MCF 10A (cell line): ENCODE measurements around the gene MERTK. TPM values are rescaled to one million over a fixed set of nuclear protein-coding genes. Genes with fewer than 3 reads are reported as not detected.

Experiments
- BruUV-seq: library from RNA; stranded (reverse); fragments of 400-500 nt; replicated peaks from 2 replicates; lab custom pipeline; 2021; lab: Mats Ljungman, UMichigan
- CTCF ChIA-PET: fragments of 300-600 bp; sonication (Branson Sonifier 250); formaldehyde crosslinking; extraction: SDS; loops from one replicate; lab custom pipeline; 2021; ENCODE audit warnings: antibody characterized with exemption, inconsistent platforms; lab: Yijun Ruan, JAX
- POLR2A ChIA-PET: fragments of 300-600, 350-650 bp; sonication (Branson Sonifier 250); formaldehyde crosslinking; extraction: SDS; loops from one replicate; lab custom pipeline; 2020; ENCODE audit warnings: antibody characterized with exemption, inconsistent platforms; lab: Yijun Ruan, JAX
- DNase-seq: peaks from one replicate; pipeline ENCODE4 v3.0.0-alpha.2; 2018; ENCODE audit not compliant: unreplicated experiment
- H3K27ac Mint-ChIP-seq: one replicate; pipeline ENCODE4 v1.8.0; 2022; ENCODE audit warnings: mild to moderate bottlenecking, low read depth, mixed read lengths; ENCODE audit not compliant: unreplicated experiment
- H3K27me3 Mint-ChIP-seq: one replicate; pipeline ENCODE4 v1.8.0; 2022; ENCODE audit warnings: mixed read lengths; ENCODE audit not compliant: insufficient read depth, unreplicated experiment
- H3K36me3 Mint-ChIP-seq: one replicate; pipeline ENCODE4 v1.8.0; 2022; ENCODE audit warnings: mild to moderate bottlenecking, moderate library complexity, mixed read lengths; ENCODE audit not compliant: insufficient read depth, unreplicated experiment
- H3K4me1 Mint-ChIP-seq: one replicate; pipeline ENCODE4 v1.8.0; 2022; ENCODE audit warnings: mixed read lengths; ENCODE audit not compliant: insufficient read depth, unreplicated experiment
- H3K4me3 Mint-ChIP-seq: one replicate; pipeline ENCODE4 v1.8.0; 2022; ENCODE audit warnings: mild to moderate bottlenecking, moderate library complexity, mixed read lengths; ENCODE audit not compliant: unreplicated experiment
- H3K9me3 Mint-ChIP-seq: one replicate; pipeline ENCODE4 v1.8.0; 2022; ENCODE audit warnings: mixed read lengths; ENCODE audit not compliant: unreplicated experiment
- intact Hi-C: fragments of 100-400 bp; cut with micrococcal nuclease; formaldehyde crosslinking; loops from 2 replicates; pipeline ENCODE4 v1.14.1; 2022
- total RNA-seq: library from RNA; stranded (reverse); gene quantifications from 2 replicates; pipeline ENCODE4 v1.2.3, GENCODE V29; 2022
- TF ChIP-seq, protein P1 (sequence below): fragments of 200-600 bp; IDR thresholded peaks from one replicate; pipeline ENCODE4 v1.8.0; 2022; ENCODE audit warnings: antibody characterized with exemption, mild to moderate bottlenecking; ENCODE audit not compliant: unreplicated experiment

The MERTK gene
- total RNA-seq, 1 experiment from 2014 or later, result 0.19 TPM

DNA sequence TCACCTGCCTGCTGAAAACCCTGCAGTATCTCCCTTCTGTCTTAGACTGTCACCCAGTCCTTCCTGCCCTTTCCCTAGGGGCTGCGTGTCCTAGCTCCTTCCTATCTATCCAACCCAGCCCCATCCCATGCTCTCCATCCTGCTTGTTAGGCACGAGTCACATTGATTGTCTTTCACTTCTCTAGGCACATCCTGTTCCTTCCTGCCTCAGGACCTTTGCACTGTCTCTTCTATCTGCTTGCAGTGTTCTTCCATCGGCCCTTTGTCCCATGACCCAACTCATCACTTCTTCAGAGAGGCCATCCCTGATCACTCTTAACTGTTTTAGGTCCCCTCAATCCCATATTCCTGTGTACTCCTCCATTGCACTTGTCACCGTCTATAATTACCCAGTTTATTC is 50.4 kb downstream of the MERTK start:
- no peak for DNase-seq
- no peak overlapping the region for H3K4me3 Mint-ChIP-seq
- intact Hi-C loops, result no loop called here
- no peaks in the 10 kb centered on the region for H3K36me3 Mint-ChIP-seq
- POLR2A ChIA-PET, result interaction anchor here (0.7 to 1.9 kb wide), 2 partner anchors 10 to 99 kb away, joined by 3 to 8 read pairs; no protein-coding TSS in a partner anchor
- H3K4me1 Mint-ChIP-seq, result peaks cover 6% of the 10 kb centered on the region
- no TSS peak for BruUV-seq
- TF ChIP-seq, protein P1, sequence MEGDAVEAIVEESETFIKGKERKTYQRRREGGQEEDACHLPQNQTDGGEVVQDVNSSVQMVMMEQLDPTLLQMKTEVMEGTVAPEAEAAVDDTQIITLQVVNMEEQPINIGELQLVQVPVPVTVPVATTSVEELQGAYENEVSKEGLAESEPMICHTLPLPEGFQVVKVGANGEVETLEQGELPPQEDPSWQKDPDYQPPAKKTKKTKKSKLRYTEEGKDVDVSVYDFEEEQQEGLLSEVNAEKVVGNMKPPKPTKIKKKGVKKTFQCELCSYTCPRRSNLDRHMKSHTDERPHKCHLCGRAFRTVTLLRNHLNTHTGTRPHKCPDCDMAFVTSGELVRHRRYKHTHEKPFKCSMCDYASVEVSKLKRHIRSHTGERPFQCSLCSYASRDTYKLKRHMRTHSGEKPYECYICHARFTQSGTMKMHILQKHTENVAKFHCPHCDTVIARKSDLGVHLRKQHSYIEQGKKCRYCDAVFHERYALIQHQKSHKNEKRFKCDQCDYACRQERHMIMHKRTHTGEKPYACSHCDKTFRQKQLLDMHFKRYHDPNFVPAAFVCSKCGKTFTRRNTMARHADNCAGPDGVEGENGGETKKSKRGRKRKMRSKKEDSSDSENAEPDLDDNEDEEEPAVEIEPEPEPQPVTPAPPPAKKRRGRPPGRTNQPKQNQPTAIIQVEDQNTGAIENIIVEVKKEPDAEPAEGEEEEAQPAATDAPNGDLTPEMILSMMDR, result no peak
- peaks cover 56% of the 10 kb centered on the region for H3K27me3 Mint-ChIP-seq
- H3K9me3 Mint-ChIP-seq, result no peaks in the 10 kb centered on the region
- CTCF ChIA-PET, result no interaction called here
- H3K27ac Mint-ChIP-seq, result no peak overlapping the region

DNA sequence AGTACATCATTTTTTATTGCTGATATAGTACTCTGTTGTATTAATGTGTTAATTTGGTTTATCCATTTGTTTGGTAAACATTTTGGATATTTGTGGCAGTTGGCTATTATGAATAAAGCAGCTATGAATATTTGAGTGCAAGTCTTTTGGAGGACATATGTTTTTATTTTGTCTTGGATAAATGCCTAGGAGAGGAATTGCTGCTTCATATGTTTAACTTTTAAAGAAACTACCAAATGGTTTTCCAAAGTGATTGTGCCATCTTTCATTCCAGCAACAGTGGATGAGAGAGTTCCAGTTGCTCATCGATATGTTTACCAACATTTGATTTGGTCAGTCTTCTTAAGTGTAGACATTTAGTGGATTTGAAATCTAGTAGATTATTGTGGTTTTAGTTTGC is 51.8 kb downstream of the MERTK start:
- no peak overlapping the region for H3K27ac Mint-ChIP-seq
- no peaks in the 10 kb centered on the region for H3K36me3 Mint-ChIP-seq
- H3K27me3 Mint-ChIP-seq, result peaks cover 62% of the 10 kb centered on the region
- peaks cover 6% of the 10 kb centered on the region for H3K4me1 Mint-ChIP-seq
- intact Hi-C loops, result no loop called here
- DNase-seq, result no peak
- BruUV-seq, result no TSS peak
- ChIA-PET POLR2A (interaction anchor here (1.9 kb wide), 1 partner anchor 9 kb away, joined by 8 read pairs; no protein-coding TSS in a partner anchor), CTCF (no interaction called here)
- TF ChIP-seq, protein P1, result no peak
- no peaks in the 10 kb centered on the region for H3K9me3 Mint-ChIP-seq
- no peak overlapping the region for H3K4me3 Mint-ChIP-seq

DNA sequence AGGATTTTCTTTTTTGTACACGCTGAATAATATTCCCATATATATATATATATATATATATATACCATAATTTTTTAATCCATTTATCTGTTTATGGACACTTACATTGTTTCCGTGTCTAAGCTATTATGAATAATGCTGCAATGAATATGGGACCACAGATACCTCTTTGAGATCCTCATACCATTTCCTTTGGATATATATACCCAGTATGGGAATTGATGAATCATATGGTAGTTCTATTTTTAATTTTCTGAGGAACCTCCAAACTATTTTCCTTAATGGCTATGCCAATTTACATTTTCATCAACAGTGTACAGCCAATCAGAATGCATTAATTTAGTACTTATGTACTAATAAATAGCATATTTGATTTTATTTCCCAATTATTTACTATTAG is 53.1 kb downstream of the MERTK start:
- DNase-seq, result no peak
- H3K27me3 Mint-ChIP-seq, result peaks cover 62% of the 10 kb centered on the region
- H3K36me3 Mint-ChIP-seq, result no peaks in the 10 kb centered on the region
- no TSS peak for BruUV-seq
- ChIA-PET POLR2A (interaction anchor here (0.7 kb wide), 1 partner anchor 24 kb away, joined by 4 read pairs; no protein-coding TSS in a partner anchor), CTCF (no interaction called here)
- intact Hi-C loops, result no loop called here
- H3K9me3 Mint-ChIP-seq, result no peaks in the 10 kb centered on the region
- H3K27ac Mint-ChIP-seq, result no peak overlapping the region
- H3K4me1 Mint-ChIP-seq, result peaks cover 1% of the 10 kb centered on the region
- H3K4me3 Mint-ChIP-seq, result no peak overlapping the region
- TF ChIP-seq, protein P1, result no peak

DNA sequence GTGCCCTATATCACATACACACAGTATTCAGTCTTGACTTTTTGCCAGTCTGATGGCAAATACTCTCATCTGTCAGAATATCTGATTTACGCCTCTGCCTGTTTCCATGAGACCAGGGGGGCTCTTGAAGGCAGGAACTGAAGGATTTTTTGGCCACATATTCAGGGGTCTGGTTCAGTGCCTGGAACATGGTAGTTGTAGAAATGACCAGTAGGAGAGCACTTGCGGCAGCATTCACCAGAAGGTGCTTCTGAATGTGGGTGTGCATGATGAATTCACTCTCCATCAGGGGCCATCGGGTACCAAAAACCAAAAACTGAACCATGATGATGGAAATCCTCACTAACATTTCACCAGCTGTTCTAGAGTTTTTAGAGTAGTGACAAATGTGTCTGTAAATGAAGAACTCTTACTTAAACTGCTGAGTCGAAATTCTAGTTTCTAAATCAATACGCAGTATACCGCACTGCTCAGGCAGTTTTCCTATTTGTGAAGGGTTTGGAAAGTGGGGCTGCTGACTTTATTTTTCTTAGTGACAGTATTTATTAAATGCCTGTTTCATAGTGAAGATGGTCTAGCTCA is 54.6 kb downstream of the MERTK start:
- H3K27ac Mint-ChIP-seq, result no peak overlapping the region
- H3K9me3 Mint-ChIP-seq, result no peaks in the 10 kb centered on the region
- H3K36me3 Mint-ChIP-seq, result no peaks in the 10 kb centered on the region
- DNase-seq, result no peak
- no peak overlapping the region for H3K4me3 Mint-ChIP-seq
- TF ChIP-seq, protein P1, result no peak
- H3K4me1 Mint-ChIP-seq, result no peaks in the 10 kb centered on the region
- peaks cover 72% of the 10 kb centered on the region for H3K27me3 Mint-ChIP-seq
- ChIA-PET CTCF (no interaction called here), POLR2A (interaction anchor here (0.7 kb wide), 1 partner anchor 268 kb away, joined by 3 read pairs; no protein-coding TSS in a partner anchor)
- intact Hi-C loops, result no loop called here
- no TSS peak for BruUV-seq
